AG09319 (cell line): ENCODE measurements around the gene CLDN24.

Source experiments
- DNase-seq: peaks from one replicate; pipeline ENCODE4 v3.0.0-alpha.2; 2010; ENCODE audit warnings: low read depth; ENCODE audit errors: extremely low read depth
- CTCF ChIP-seq: IDR thresholded peaks from 2 replicates; pipeline ENCODE4 v1.5.1; 2011; ENCODE audit warnings: low read depth, mild to moderate bottlenecking, inconsistent platforms, low read length, moderate library complexity

The CLDN24 gene

GRCh38 chr4:183322326-183322725, at the start of gene CLDN24:
Gene CLDN24, minus strand, starts transcription at chr4:183322426. Its CDS starts 0 bp downstream, at chr4:183322426.
- TF ChIP-seq CTCF = no peak
- DNase-seq = no peak

GRCh38 chr4:183370786-183371185, 48.6 kb upstream of the CLDN24 start:
- no peak for DNase-seq
- TF ChIP-seq CTCF = no peak

- DNase-seq = no peak
Measured at GRCh38 chr4:183369073-183369472, 46.8 kb upstream of the CLDN24 start.

GRCh38 chr4:183366206-183366835, 44.1 kb upstream of the CLDN24 start:
- TF ChIP-seq CTCF = no peak
- DNase-seq = no peak

More at GRCh38 chr4:183369073-183369472, 46.8 kb upstream of the CLDN24 start:
- TF ChIP-seq CTCF = no peak

- DNase-seq = no peak
- no peak for TF ChIP-seq CTCF
Measured at GRCh38 chr4:183364025-183364424, 41.8 kb upstream of the CLDN24 start.

GRCh38 chr4:183362916-183363542, 40.8 kb upstream of the CLDN24 start:
- TF ChIP-seq CTCF = no peak; the same call in 1 of the 2 replicates
- no peak for DNase-seq

- no peak for TF ChIP-seq CTCF
- no peak for DNase-seq
Measured at GRCh38 chr4:183362036-183362435, 39.8 kb upstream of the CLDN24 start.
